ENCODE measurements around the gene ZBTB2. TPM values are rescaled to one million over a fixed set of nuclear protein-coding genes. Genes with fewer than 3 reads are reported as not detected.

The ZBTB2 gene
- total and polyA plus RNA-seq, 7 donors, result 7.1 to 14.7 (median 9.5) TPM

GRCh38 chr6:151399679-151400078 lies 8.3 kb upstream of the ZBTB2 start:
- peaks cover 0 to 13% of the 10 kb centered on the region in 2 donors for H3K36me3 ChIP-seq (ENCODE audit: insufficient read depth in 1 of 2, low read depth in 1 of 2)
- no peaks in the 10 kb centered on the region for H3K27me3 ChIP-seq (ENCODE audit: insufficient read depth in 3 of 3, low read length in 2 of 3)
- intact Hi-C loops (cut with DNase I), result no loop called here
- no peak overlapping the region for H3K4me3 ChIP-seq
- no peak for ATAC-seq
- peaks cover 22% of the 10 kb centered on the region for H3K4me1 ChIP-seq
- TF ChIP-seq CTCF (IDR thresholded peaks at IDR 0.05), result no peak
- H3K9me3 ChIP-seq, result no peaks in the 10 kb centered on the region
- DNase-seq, result no peak
- H3K27ac ChIP-seq, result no peak overlapping the region
- whole genome bisulfite sequencing, 3 donors, result 79 to 90% (median 85%) methylated on average over 3 of the region's 3 CpGs

- intact Hi-C loops (cut with DNase I), result loop anchor here in 1 of 2 donors (5.0 kb wide), 1 partner anchor 59 kb away; the partner anchor contains the start of gene RMND1
- peak overlapping the region; percentile 97 for H3K4me3 ChIP-seq
- no peaks in the 10 kb centered on the region for H3K27me3 ChIP-seq (ENCODE audit: insufficient read depth in 3 of 3, low read length in 2 of 3)
- H3K4me1 ChIP-seq, result peaks cover 40% of the 10 kb centered on the region
- ATAC-seq (no peak), DNase-seq (no peak)
- peaks cover 0 to 2% of the 10 kb centered on the region in 2 donors for H3K36me3 ChIP-seq (ENCODE audit: insufficient read depth in 1 of 2, low read depth in 1 of 2)
- no peaks in the 10 kb centered on the region for H3K9me3 ChIP-seq
- 25 to 46% (median 30%) methylated on average over 4 of the region's 4 CpGs for WGBS, 3 donors
- TF ChIP-seq CTCF (IDR thresholded peaks at IDR 0.05), result no peak
- peak overlapping the region; percentile 100 for H3K27ac ChIP-seq
Measured at GRCh38 chr6:151393410-151393809, 2.1 kb upstream of the ZBTB2 start.

- DNase-seq (no peak), ATAC-seq (no peak)
- no peak for TF ChIP-seq CTCF (IDR thresholded peaks at IDR 0.05)
- intact Hi-C loops (cut with DNase I), result loop anchor here in 1 of 2 donors (5.0 kb wide), 1 partner anchor 60 kb away; the partner anchor contains the start of gene RMND1
- Histone ChIP-seq H3K4me3 (peak overlapping the region; percentile 97), H3K36me3 (ENCODE audit: insufficient read depth in 1 of 2, low read depth in 1 of 2) (peaks cover 0 to 6% of the 10 kb centered on the region in 2 donors), H3K27me3 (ENCODE audit: insufficient read depth in 3 of 3, low read length in 2 of 3) (no peaks in the 10 kb centered on the region), H3K4me1 (peaks cover 48% of the 10 kb centered on the region), H3K27ac (peak overlapping the region; percentile 100), H3K9me3 (no peaks in the 10 kb centered on the region)
- WGBS, 3 donors, result 3 to 5% (median 3%) methylated on average over 3 of the region's 3 CpGs
Measured at GRCh38 chr6:151392427-151392826, 1.1 kb upstream of the ZBTB2 start.

GRCh38 chr6:151390851-151391470 lies 398 bp downstream of the ZBTB2 start:
- H3K9me3 ChIP-seq, result no peaks in the 10 kb centered on the region
- no peaks in the 10 kb centered on the region for H3K27me3 ChIP-seq (ENCODE audit: insufficient read depth in 3 of 3, low read length in 2 of 3)
- peak; percentile 84 to 93 for DNase-seq
- intact Hi-C loops (cut with DNase I), result loop anchor here (2.0 to 5.0 kb wide), 2 partner anchors 61 to 62 kb away; partner anchors contain the start of gene RMND1 (in 2 of the 2)
- H3K27ac ChIP-seq, result peak overlapping the region; percentile 100
- ATAC-seq, result peak; percentile 51 to 65 (median 62)
- 0% methylated on average over 27 to 77 of the region's 78 CpGs for WGBS, 3 donors
- no peak for TF ChIP-seq CTCF (IDR thresholded peaks at IDR 0.05)
- H3K4me3 ChIP-seq, result peak overlapping the region; percentile 97
- peaks cover 49% of the 10 kb centered on the region for H3K4me1 ChIP-seq
- H3K36me3 ChIP-seq (ENCODE audit: insufficient read depth in 1 of 2, low read depth in 1 of 2), result peaks cover 0 to 6% of the 10 kb centered on the region in 2 donors
